ENCODE results near the gene WNT7B.

- TF ChIP-seq ZNF274 (IDR thresholded peaks at IDR 0.05; ENCODE audit: low read depth, low read length): no peak
- no peak for TF ChIP-seq YY1 (IDR thresholded peaks at IDR 0.05; ENCODE audit: insufficient read depth, insufficient read length)
- no peak for TF ChIP-seq SUZ12 (IDR thresholded peaks at IDR 0.05; ENCODE audit: extremely low read depth, insufficient read depth, insufficient read length)
These were observed 18.6 kb upstream of the WNT7B start for GRCh38 chr22:45995405-45996101.

Measured in NT2/D1 (cell line).